HG02798 (cell line): Measurements from ENCODE around the gene DNAH3.

Experiments used
- ATAC-seq: cut with Tn5 transposase; IDR thresholded peaks from one replicate; pipeline ENCODE4 v1.9.1; 2021; ENCODE audit warnings: mild to moderate bottlenecking; ENCODE audit not compliant: unreplicated experiment, poor library complexity

The DNAH3 gene

GRCh38 chr16:20897253-20897897 lies 253.3 kb downstream of the DNAH3 start:
- ATAC-seq = no peak

- ATAC-seq = no peak
Observed at GRCh38 chr16:20894388-20894787, 256.3 kb downstream of the DNAH3 start.

- ATAC-seq = no peak
Observed at GRCh38 chr16:20889625-20890275, 260.9 kb downstream of the DNAH3 start.

- ATAC-seq = no peak
Observed at GRCh38 chr16:20887207-20887606, 263.4 kb downstream of the DNAH3 start.

GRCh38 chr16:20886320-20886719 lies 264.3 kb downstream of the DNAH3 start:
- ATAC-seq = no peak

GRCh38 chr16:20884240-20884556 lies 266.4 kb downstream of the DNAH3 start:
- ATAC-seq = no peak

GRCh38 chr16:20883554-20884239 lies 266.9 kb downstream of the DNAH3 start:
- no peak for ATAC-seq
